SK-N-SH treated with all-trans-retinoic acid at 6 μM for 48 hours (cell line): ENCODE results near the gene OCA2.

Experiments used
- ATAC-seq: fragments of 200-7000 bp; cut with Tn5 transposase; 3 replicates; pipeline ENCODE4 v1.9.1; 2020; ENCODE audit warnings: mild to moderate bottlenecking, moderate library complexity
- BACH2 ChIP-seq: fragments of 250-450 bp; sonication (Bioruptor Pico); IDR thresholded peaks from 2 replicates; pipeline ENCODE4 v1.9.0; 2021; ENCODE audit warnings: mild to moderate bottlenecking, borderline replicate concordance
- CREB5 ChIP-seq: fragments of 250-450 bp; sonication (Bioruptor Pico); IDR thresholded peaks from 2 replicates; pipeline ENCODE4 v1.5.1; 2020; ENCODE audit warnings: low read depth, mild to moderate bottlenecking, moderate library complexity
- CSDC2 ChIP-seq: fragments of 250-450 bp; sonication (Bioruptor Pico); IDR thresholded peaks from 2 replicates; pipeline ENCODE4 v1.5.0; 2020; ENCODE audit warnings: mild to moderate bottlenecking, moderate library complexity
- CSRNP3 ChIP-seq: fragments of 250-450 bp; sonication (Bioruptor Pico); IDR thresholded peaks from 2 replicates; pipeline ENCODE4 v1.5.1; 2021; ENCODE audit warnings: mild to moderate bottlenecking, moderate library complexity
- GLIS3 ChIP-seq: fragments of 250-450 bp; sonication (Bioruptor Pico); IDR thresholded peaks from 2 replicates; pipeline ENCODE4 v1.5.0; 2020; ENCODE audit warnings: mild to moderate bottlenecking, moderate library complexity
- ISL1 ChIP-seq: fragments of 250-450 bp; sonication (Bioruptor Pico); IDR thresholded peaks from 2 replicates; pipeline ENCODE4 v2.1.2; 2022; ENCODE audit warnings: mild to moderate bottlenecking, moderate library complexity
- OSR1 ChIP-seq: fragments of 250-450 bp; sonication (Bioruptor Pico); IDR thresholded peaks from 2 replicates; pipeline ENCODE4 v1.8.0; 2022; ENCODE audit warnings: moderate library complexity, mild to moderate bottlenecking, inconsistent platforms
- PATZ1 ChIP-seq: fragments of 250-450 bp; sonication (Bioruptor Pico); IDR thresholded peaks from 2 replicates; pipeline ENCODE4 v1.8.0; 2020; ENCODE audit warnings: mild to moderate bottlenecking, moderate library complexity, borderline replicate concordance
- POU6F1 ChIP-seq: fragments of 250-450 bp; sonication (Bioruptor Pico); IDR thresholded peaks from 2 replicates; pipeline ENCODE4 v1.8.0; 2021; ENCODE audit warnings: low read depth, mild to moderate bottlenecking, moderate library complexity, borderline replicate concordance
- PPARA ChIP-seq: fragments of 250-450 bp; sonication (Bioruptor Pico); IDR thresholded peaks from 2 replicates; pipeline ENCODE4 v1.5.0; 2020; ENCODE audit warnings: mild to moderate bottlenecking, borderline replicate concordance
- SNAI2 ChIP-seq: fragments of 250-450 bp; sonication (Bioruptor Pico); IDR thresholded peaks from 2 replicates; pipeline ENCODE4 v1.5.0; 2020; ENCODE audit warnings: mild to moderate bottlenecking, moderate library complexity
- TCF4 ChIP-seq: fragments of 250-450 bp; sonication (Bioruptor Pico); IDR thresholded peaks from 2 replicates; pipeline ENCODE4 v1.8.0; 2021; ENCODE audit warnings: mild to moderate bottlenecking, moderate library complexity, borderline replicate concordance
- TSHZ2 ChIP-seq: fragments of 250-450 bp; sonication (Bioruptor Pico); IDR thresholded peaks from 2 replicates; pipeline ENCODE4 v1.5.0; 2020; ENCODE audit warnings: mild to moderate bottlenecking, moderate library complexity
- ZC3H10 ChIP-seq: fragments of 250-450 bp; sonication (Bioruptor Pico); IDR thresholded peaks from 2 replicates; pipeline ENCODE4 v1.5.1; 2021; ENCODE audit warnings: mild to moderate bottlenecking, moderate library complexity
- ZFP3 ChIP-seq: fragments of 250-450 bp; sonication (Bioruptor Pico); IDR thresholded peaks from 2 replicates; pipeline ENCODE4 v1.5.0; 2020; ENCODE audit warnings: mild to moderate bottlenecking, moderate library complexity
- ZFP30 ChIP-seq: fragments of 450-650 bp; formaldehyde crosslinking; IDR thresholded peaks from 2 replicates; pipeline ENCODE4 v1.5.0; 2022; ENCODE audit warnings: mild to moderate bottlenecking, moderate library complexity
- ZNF565 ChIP-seq: fragments of 450-650 bp; formaldehyde crosslinking; conservative IDR thresholded peaks from 2 replicates; pipeline ENCODE4 v1.5.0; 2020; ENCODE audit warnings: low read depth, mild to moderate bottlenecking, moderate library complexity
- ZNF70 ChIP-seq: fragments of 450-650 bp; formaldehyde crosslinking; IDR thresholded peaks from 2 replicates; pipeline ENCODE4 v1.5.0; 2020; ENCODE audit warnings: mild to moderate bottlenecking, moderate library complexity

OCA2 gene

GRCh38 chr15:28027714-28028076 lies 71.4 kb downstream of the OCA2 start:
- TF ChIP-seq ZFP30: no peak
- no peak for TF ChIP-seq CREB5
- no peak for ATAC-seq

GRCh38 chr15:28026764-28027713 lies 72.1 kb downstream of the OCA2 start:
- no peak for ATAC-seq
- no peak for TF ChIP-seq ZNF70 (CRISPR knock-in tag)
- no peak for TF ChIP-seq OSR1
- no peak for TF ChIP-seq TCF4 (CRISPR knock-in tag)
- TF ChIP-seq ZFP3 (CRISPR knock-in tag): no peak
- TF ChIP-seq ZC3H10: no peak

GRCh38 chr15:28026221-28026620 lies 72.9 kb downstream of the OCA2 start:
- no peak for ATAC-seq
- no peak for TF ChIP-seq BACH2
- TF ChIP-seq ZNF565 (CRISPR knock-in tag): no peak
- TF ChIP-seq ZNF70 (CRISPR knock-in tag): no peak

GRCh38 chr15:28025413-28025812 lies 73.7 kb downstream of the OCA2 start:
- no peak for ATAC-seq
- TF ChIP-seq POU6F1 (CRISPR knock-in tag): no peak
- TF ChIP-seq PPARA (CRISPR knock-in tag): no peak
- TF ChIP-seq TCF4 (CRISPR knock-in tag): no peak
- no peak for TF ChIP-seq BACH2

GRCh38 chr15:28024889-28025250 lies 74.2 kb downstream of the OCA2 start:
- TF ChIP-seq CSDC2 (CRISPR knock-in tag) (no peak), CSRNP3 (CRISPR knock-in tag) (no peak), TSHZ2 (CRISPR knock-in tag) (no peak), ISL1 (CRISPR knock-in tag) (no peak), SNAI2 (no peak), CREB5 (no peak), ZC3H10 (no peak), GLIS3 (no peak), PATZ1 (CRISPR knock-in tag) (no peak)
- no peak for ATAC-seq
